GM23338 (cell line): Measurements from ENCODE around the gene LOXL3. TPM values are rescaled to one million over a fixed set of nuclear protein-coding genes. Genes with fewer than 3 reads are reported as not detected.

Experiments used
- ATAC-seq: fragments of 200-7000 bp; cut with Tn5 transposase; 3 replicates; pipeline ENCODE4 v1.9.1; 2020
- DNase-seq: peaks from one replicate; pipeline ENCODE4 v3.0.0-alpha.2; 2015; ENCODE audit warnings: low spot score
- H2AFZ ChIP-seq: fragments of 200-600 bp; sonication (generic); 2 replicates; pipeline ENCODE4 v1.8.0; 2016; ENCODE audit warnings: antibody characterized with exemption, mild to moderate bottlenecking, moderate library complexity
- H3F3A ChIP-seq: fragments of 200-600 bp; sonication (generic); replicated peaks from 2 replicates; pipeline ENCODE4 v1.8.0; 2017; ENCODE audit warnings: antibody characterized with exemption, mixed run types, low read depth
- H3K27ac ChIP-seq: fragments of 200-600 bp; sonication (generic); 2 replicates; pipeline ENCODE4 v1.6.1; 2016; ENCODE audit warnings: low read depth
- H3K27me3 ChIP-seq: fragments of 200-600 bp; sonication (generic); 2 replicates; pipeline ENCODE4 v1.8.0; 2016; ENCODE audit warnings: mild to moderate bottlenecking, mixed run types, moderate library complexity; ENCODE audit not compliant: insufficient read depth
- H3K36me3 ChIP-seq: fragments of 200-600 bp; sonication (generic); 2 replicates; pipeline ENCODE4 v1.8.0; 2016; ENCODE audit warnings: mild to moderate bottlenecking; ENCODE audit not compliant: insufficient read depth
- H3K4me1 ChIP-seq: fragments of 200-600 bp; sonication (generic); 2 replicates; pipeline ENCODE4 v1.8.0; 2016; ENCODE audit warnings: mild to moderate bottlenecking, moderate library complexity; ENCODE audit not compliant: insufficient read depth
- H3K4me2 ChIP-seq: fragments of 200-600 bp; sonication (generic); 2 replicates; pipeline ENCODE4 v1.7.1; 2017; ENCODE audit warnings: mixed run types
- H3K4me3 ChIP-seq: fragments of 200-600 bp; sonication (generic); 2 replicates; pipeline ENCODE4 v1.6.1; 2016; ENCODE audit warnings: mixed run types
- H3K79me2 ChIP-seq: fragments of 200-600 bp; sonication (generic); replicated peaks from 2 replicates; pipeline ENCODE4 v1.8.0; 2017; ENCODE audit warnings: mild to moderate bottlenecking; ENCODE audit not compliant: insufficient read depth
- H3K9me2 ChIP-seq: fragments of 200-600 bp; sonication (generic); 2 replicates; pipeline ENCODE4 v1.8.0; 2017; ENCODE audit not compliant: insufficient read depth
- H4K20me1 ChIP-seq: fragments of 200-600 bp; sonication (generic); replicated peaks from 2 replicates; pipeline ENCODE4 v1.8.0; 2017; ENCODE audit warnings: mild to moderate bottlenecking; ENCODE audit not compliant: insufficient read depth
- H3K27ac Mint-ChIP-seq: 2 replicates; pipeline ENCODE4 v1.8.0; 2020; ENCODE audit warnings: inconsistent platforms, mild to moderate bottlenecking, moderate library complexity, mixed read lengths
- H3K27me3 Mint-ChIP-seq: 3 replicates; pipeline ENCODE4 v1.8.0; 2022; ENCODE audit warnings: low read depth, mild to moderate bottlenecking, moderate library complexity, mixed read lengths, inconsistent platforms; ENCODE audit not compliant: insufficient read depth, poor library complexity
- H3K36me3 Mint-ChIP-seq: 3 replicates; pipeline ENCODE4 v1.8.0; 2021; ENCODE audit warnings: low read depth, mild to moderate bottlenecking, inconsistent platforms, moderate library complexity, mixed read lengths
- H3K4me1 Mint-ChIP-seq: 3 replicates; pipeline ENCODE4 v1.8.0; 2020; ENCODE audit warnings: mild to moderate bottlenecking, inconsistent platforms, mixed read lengths
- H3K4me3 Mint-ChIP-seq: 3 replicates; pipeline ENCODE4 v1.8.0; 2021; ENCODE audit warnings: moderate library complexity, mild to moderate bottlenecking, inconsistent platforms, mixed read lengths
- H3K9me3 Mint-ChIP-seq: 3 replicates; pipeline ENCODE4 v1.8.0; 2020; ENCODE audit warnings: moderate library complexity, mild to moderate bottlenecking, inconsistent platforms, mixed read lengths
- CREB1 ChIP-seq: fragments of 250-450 bp; sonication (Bioruptor Pico); IDR thresholded peaks from 2 replicates; pipeline ENCODE4 v1.5.0; 2020; ENCODE audit warnings: low read depth, mild to moderate bottlenecking, moderate library complexity
- EZH2 ChIP-seq: fragments of 200-600 bp; sonication (generic); IDR thresholded peaks from one replicate; pipeline ENCODE4 v1.8.0; 2017; ENCODE audit warnings: antibody characterized with exemption, mild to moderate bottlenecking, low read depth; ENCODE audit not compliant: unreplicated experiment
- EZH2phosphoT487 ChIP-seq: fragments of 200-600 bp; sonication (generic); IDR thresholded peaks from one replicate; pipeline ENCODE4 v1.8.1; 2018; ENCODE audit warnings: antibody characterized with exemption; ENCODE audit not compliant: unreplicated experiment
- JUNB ChIP-seq: IDR thresholded peaks from one replicate; pipeline ENCODE4 v1.6.1; 2016; ENCODE audit warnings: antibody characterized with exemption; ENCODE audit not compliant: unreplicated experiment
- ZNF114 ChIP-seq: fragments of 250-450 bp; sonication (Bioruptor Pico); IDR thresholded peaks from 2 replicates; pipeline ENCODE4 v1.5.0; 2020; ENCODE audit warnings: mild to moderate bottlenecking, moderate library complexity
- polyA plus RNA-seq: library from polyadenylated mRNA; unstranded; fragments of >200 nt; fragmentation: Nextera tagmentation; extraction: Ambion mirVana; gene quantifications from 2 replicates; pipeline ENCODE4 v1.2.1, GENCODE V29; 2016
- total RNA-seq: library from RNA; depleted of rRNA; stranded (reverse); fragments of >200 nt; shearing (Covaris generic); gene quantifications from 2 replicates; pipeline ENCODE4 v1.2.3, GENCODE V29; 2014
- TF ChIP-seq, protein P1 (sequence below): IDR thresholded peaks from one replicate; pipeline ENCODE4 v1.6.1; 2018; ENCODE audit warnings: antibody characterized with exemption; ENCODE audit not compliant: unreplicated experiment
- TF ChIP-seq, protein P2 (sequence below), 2 experiments: fragments of 200-600 bp in 1 of 2; sonication (generic) in 1 of 2; conservative IDR thresholded peaks; 2 replicates each; pipeline versions ENCODE4 v1.5.1 to v1.6.1; 2016 to 2017; ENCODE audit warnings: antibody characterized with exemption in 2 of 2, low read depth in 2 of 2, mild to moderate bottlenecking in 2 of 2, moderate library complexity in 1 of 2

LOXL3 gene
- total and polyA plus RNA-seq, 2 experiments from 2014 or later, result 4.7 to 14.9 TPM

DNA sequence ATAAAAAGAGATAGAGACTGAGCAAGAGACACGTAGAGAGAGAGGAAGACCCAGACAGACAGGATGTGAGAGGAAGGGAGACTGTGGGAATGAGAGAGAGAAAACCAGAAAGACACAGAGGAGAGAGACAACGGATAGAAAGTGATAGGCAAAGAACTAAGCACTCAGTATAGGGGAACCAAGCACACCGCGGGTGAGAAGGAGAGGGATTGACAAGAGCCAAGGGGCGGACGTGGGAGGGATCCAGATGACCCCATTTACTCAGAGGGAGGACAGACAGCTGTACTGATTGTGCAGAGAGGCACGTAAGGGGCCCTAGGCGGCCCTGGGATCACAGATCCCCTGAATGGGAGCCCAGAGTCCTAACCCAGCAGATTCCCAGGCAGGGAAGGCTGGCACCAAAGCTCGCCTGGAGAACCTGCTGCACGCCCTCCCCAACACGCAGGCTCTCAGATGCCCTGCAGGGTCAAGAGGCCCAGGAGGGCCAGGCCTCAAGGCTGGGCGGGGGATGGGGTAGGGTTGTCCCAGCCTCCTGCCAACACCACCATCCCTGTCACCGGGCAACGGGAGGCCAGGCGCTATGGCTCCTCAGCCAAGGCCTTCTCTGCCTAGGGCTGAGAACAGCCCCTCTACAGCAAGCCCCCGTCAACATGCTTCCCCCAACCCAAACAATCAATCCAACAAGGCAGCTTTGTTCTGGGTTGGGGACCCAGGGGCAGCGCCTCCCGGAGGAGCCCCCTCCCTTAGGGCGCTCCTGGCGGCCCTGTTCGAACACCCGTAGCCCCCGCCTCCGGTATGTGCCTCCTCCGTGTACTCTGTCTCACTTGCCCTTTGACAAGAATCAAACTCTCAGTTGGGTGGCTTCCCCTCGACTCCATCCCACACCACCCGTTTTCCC, 579 bp downstream of the LOXL3 start:
- TF ChIP-seq CREB1 (CRISPR knock-in tag) (no peak), JUNB (no peak), EZH2 (no peak), ZNF114 (CRISPR knock-in tag) (no peak), EZH2phosphoT487 (no peak)
- TF ChIP-seq, protein P1, sequence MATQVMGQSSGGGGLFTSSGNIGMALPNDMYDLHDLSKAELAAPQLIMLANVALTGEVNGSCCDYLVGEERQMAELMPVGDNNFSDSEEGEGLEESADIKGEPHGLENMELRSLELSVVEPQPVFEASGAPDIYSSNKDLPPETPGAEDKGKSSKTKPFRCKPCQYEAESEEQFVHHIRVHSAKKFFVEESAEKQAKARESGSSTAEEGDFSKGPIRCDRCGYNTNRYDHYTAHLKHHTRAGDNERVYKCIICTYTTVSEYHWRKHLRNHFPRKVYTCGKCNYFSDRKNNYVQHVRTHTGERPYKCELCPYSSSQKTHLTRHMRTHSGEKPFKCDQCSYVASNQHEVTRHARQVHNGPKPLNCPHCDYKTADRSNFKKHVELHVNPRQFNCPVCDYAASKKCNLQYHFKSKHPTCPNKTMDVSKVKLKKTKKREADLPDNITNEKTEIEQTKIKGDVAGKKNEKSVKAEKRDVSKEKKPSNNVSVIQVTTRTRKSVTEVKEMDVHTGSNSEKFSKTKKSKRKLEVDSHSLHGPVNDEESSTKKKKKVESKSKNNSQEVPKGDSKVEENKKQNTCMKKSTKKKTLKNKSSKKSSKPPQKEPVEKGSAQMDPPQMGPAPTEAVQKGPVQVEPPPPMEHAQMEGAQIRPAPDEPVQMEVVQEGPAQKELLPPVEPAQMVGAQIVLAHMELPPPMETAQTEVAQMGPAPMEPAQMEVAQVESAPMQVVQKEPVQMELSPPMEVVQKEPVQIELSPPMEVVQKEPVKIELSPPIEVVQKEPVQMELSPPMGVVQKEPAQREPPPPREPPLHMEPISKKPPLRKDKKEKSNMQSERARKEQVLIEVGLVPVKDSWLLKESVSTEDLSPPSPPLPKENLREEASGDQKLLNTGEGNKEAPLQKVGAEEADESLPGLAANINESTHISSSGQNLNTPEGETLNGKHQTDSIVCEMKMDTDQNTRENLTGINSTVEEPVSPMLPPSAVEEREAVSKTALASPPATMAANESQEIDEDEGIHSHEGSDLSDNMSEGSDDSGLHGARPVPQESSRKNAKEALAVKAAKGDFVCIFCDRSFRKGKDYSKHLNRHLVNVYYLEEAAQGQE, result no peak
- TF ChIP-seq, protein P2, sequence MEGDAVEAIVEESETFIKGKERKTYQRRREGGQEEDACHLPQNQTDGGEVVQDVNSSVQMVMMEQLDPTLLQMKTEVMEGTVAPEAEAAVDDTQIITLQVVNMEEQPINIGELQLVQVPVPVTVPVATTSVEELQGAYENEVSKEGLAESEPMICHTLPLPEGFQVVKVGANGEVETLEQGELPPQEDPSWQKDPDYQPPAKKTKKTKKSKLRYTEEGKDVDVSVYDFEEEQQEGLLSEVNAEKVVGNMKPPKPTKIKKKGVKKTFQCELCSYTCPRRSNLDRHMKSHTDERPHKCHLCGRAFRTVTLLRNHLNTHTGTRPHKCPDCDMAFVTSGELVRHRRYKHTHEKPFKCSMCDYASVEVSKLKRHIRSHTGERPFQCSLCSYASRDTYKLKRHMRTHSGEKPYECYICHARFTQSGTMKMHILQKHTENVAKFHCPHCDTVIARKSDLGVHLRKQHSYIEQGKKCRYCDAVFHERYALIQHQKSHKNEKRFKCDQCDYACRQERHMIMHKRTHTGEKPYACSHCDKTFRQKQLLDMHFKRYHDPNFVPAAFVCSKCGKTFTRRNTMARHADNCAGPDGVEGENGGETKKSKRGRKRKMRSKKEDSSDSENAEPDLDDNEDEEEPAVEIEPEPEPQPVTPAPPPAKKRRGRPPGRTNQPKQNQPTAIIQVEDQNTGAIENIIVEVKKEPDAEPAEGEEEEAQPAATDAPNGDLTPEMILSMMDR (conservative IDR thresholded peaks at IDR 0.05; ENCODE audit: low read depth in 2 of 2), result no peak
- Mint-ChIP-seq H3K36me3 (peaks cover 4% of the 10 kb centered on the region; the same call in 1 of the 3 replicates), H3K27ac (peak overlapping the region; percentile 54; the same call in 1 of the 2 replicates), H3K4me3 (peak overlapping the region; percentile 83), H3K27me3 (peaks cover 79% of the 10 kb centered on the region), H3K9me3 (peaks cover 3% of the 10 kb centered on the region; the same call in 1 of the 3 replicates), H3K4me1 (peaks cover 23% of the 10 kb centered on the region)
- no peaks in the 10 kb centered on the region for H3K79me2 ChIP-seq
- ATAC-seq (peak; percentile 9), DNase-seq (peak; percentile 59)
- H4K20me1 ChIP-seq, result no peaks in the 10 kb centered on the region; the same call in 1 of the 2 replicates
- H3K36me3 ChIP-seq, result no peaks in the 10 kb centered on the region
- peak overlapping the region; percentile 99 for H2AFZ ChIP-seq
- H3K27me3 ChIP-seq, result peaks cover 92% of the 10 kb centered on the region
- H3K4me3 ChIP-seq, result peak overlapping the region; percentile 93
- H3K4me1 ChIP-seq, result peaks cover 19% of the 10 kb centered on the region
- H3K4me2 ChIP-seq, result peak overlapping the region; percentile 96
- 0 out of 2 replicates have a peak overlapping the region, but pooled peaks have one; percentile 72 for H3K27ac ChIP-seq
- no peaks in the 10 kb centered on the region for H3K9me2 ChIP-seq
- H3F3A ChIP-seq, result peaks cover 3% of the 10 kb centered on the region
